Brain microvascular endothelial cell (primary cell): Measurements from ENCODE around the gene PEPD.

Source experiments
- DNase-seq: peaks from one replicate; pipeline ENCODE4 v3.0.0-alpha.2; 2020
- H3K27ac ChIP-seq: fragments of 250-450 bp; sonication (Bioruptor Pico); 2 replicates; pipeline ENCODE4 v1.5.1; 2020; ENCODE audit warnings: mild to moderate bottlenecking, moderate library complexity
- H3K27me3 ChIP-seq: fragments of 250-450 bp; sonication (Bioruptor Pico); replicated peaks from 2 replicates; pipeline ENCODE4 v1.5.1; 2020; ENCODE audit warnings: mild to moderate bottlenecking
- H3K36me3 ChIP-seq: fragments of 250-450 bp; sonication (Bioruptor Pico); replicated peaks from 2 replicates; pipeline ENCODE4 v1.5.1; 2020; ENCODE audit warnings: mild to moderate bottlenecking
- H3K4me3 ChIP-seq: 2 replicates; pipeline ENCODE4 v1.5.1; 2011; ENCODE audit warnings: low read depth, mild to moderate bottlenecking, control low read depth, low read length, moderate library complexity
- in situ Hi-C: cut with HindIII; loops from 2 replicates; pipeline ENCODE4 v1.10.0; 2017; ENCODE audit warnings: low sequenced_read_pairs, low pct_ligation_motif_present
- TF ChIP-seq, protein P1 (sequence below): IDR thresholded peaks from 2 replicates; pipeline ENCODE4 v1.5.1; 2011; ENCODE audit warnings: low read depth, mild to moderate bottlenecking, moderate library complexity, low read length, control low read depth, inconsistent platforms; ENCODE audit errors: missing control alignments

Gene PEPD

DNA sequence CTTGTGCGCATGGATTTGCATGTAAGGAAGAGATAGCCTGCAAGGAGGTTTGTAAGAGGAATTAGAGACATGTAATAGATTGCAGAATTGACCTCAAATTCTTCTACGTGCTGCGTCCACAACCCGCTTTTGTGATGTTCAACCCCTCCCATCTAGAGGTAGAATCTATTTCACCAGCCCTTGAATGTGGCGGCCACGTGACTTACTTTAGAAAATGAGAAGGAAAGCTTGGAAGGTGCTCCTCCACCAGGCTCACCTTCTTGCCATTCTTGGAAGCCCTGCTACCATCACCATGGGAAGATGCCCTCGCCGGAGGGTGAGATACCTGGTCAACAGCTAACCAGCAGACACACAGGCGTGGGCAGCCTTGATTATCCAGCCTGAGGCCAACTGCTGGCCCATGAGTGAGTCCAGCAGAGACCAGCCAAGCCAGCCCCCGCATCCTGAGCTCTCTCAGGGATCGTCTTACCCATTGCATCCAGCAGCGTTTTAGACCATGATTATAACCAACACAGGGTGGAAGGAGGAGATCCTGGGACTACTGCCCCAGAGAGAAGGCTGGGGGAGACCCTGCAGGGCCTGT is 7.6 kb upstream of the PEPD start:
- no peak for DNase-seq
- in situ Hi-C loops: no loop called here
- H3K4me3 ChIP-seq: no peak overlapping the region
- H3K27ac ChIP-seq: no peak overlapping the region
- TF ChIP-seq, protein P1, sequence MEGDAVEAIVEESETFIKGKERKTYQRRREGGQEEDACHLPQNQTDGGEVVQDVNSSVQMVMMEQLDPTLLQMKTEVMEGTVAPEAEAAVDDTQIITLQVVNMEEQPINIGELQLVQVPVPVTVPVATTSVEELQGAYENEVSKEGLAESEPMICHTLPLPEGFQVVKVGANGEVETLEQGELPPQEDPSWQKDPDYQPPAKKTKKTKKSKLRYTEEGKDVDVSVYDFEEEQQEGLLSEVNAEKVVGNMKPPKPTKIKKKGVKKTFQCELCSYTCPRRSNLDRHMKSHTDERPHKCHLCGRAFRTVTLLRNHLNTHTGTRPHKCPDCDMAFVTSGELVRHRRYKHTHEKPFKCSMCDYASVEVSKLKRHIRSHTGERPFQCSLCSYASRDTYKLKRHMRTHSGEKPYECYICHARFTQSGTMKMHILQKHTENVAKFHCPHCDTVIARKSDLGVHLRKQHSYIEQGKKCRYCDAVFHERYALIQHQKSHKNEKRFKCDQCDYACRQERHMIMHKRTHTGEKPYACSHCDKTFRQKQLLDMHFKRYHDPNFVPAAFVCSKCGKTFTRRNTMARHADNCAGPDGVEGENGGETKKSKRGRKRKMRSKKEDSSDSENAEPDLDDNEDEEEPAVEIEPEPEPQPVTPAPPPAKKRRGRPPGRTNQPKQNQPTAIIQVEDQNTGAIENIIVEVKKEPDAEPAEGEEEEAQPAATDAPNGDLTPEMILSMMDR: no peak
- H3K27me3 ChIP-seq: peaks cover 2% of the 10 kb centered on the region
- H3K36me3 ChIP-seq: no peaks in the 10 kb centered on the region

DNA sequence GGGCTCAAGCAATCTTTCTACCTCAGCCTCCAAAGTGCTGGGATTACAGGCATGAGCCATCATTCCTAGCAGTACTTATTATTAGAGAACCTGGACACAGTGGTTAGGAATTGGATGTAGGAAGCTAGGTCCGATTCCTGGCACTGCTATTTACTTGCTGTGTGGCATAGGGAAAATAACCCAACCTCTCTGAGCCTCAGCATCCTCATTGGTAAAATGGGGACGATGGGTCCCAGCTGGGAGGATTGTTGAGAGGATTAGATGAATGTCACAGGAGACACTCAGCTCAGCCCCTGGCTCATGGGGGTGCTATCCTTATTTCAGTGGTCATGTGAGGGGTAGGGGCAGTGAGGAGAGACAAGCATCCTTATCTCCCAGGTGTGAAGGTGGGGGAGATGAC is 6.8 kb upstream of the PEPD start:
- Histone ChIP-seq H3K27me3 (peaks cover 2% of the 10 kb centered on the region), H3K27ac (no peak overlapping the region), H3K4me3 (no peak overlapping the region), H3K36me3 (no peaks in the 10 kb centered on the region)
- in situ Hi-C loops: no loop called here
- DNase-seq: no peak
- TF ChIP-seq, protein P1: no peak

DNA sequence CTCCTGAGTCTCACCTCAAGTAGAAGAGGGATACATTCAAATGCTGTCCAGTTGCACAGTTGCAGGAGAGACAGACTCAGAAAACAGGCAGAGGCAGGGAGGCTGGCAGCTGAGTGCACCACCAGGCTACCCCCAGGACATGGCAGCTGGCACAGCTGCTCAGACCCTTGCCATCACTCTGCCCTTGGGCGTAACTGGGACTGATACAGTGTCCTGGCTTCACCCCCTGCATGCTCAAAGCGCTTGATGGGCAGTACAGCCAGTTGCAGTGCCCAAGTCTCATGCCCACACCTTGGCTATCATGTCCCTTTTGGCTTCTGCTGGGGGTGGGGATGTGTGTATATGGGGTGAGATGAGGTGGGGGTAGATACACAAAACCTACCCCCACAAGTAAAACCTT is 5.5 kb upstream of the PEPD start:
- in situ Hi-C loops: no loop called here
- Histone ChIP-seq H3K27ac (no peak overlapping the region), H3K27me3 (peaks cover 2% of the 10 kb centered on the region), H3K4me3 (no peak overlapping the region), H3K36me3 (no peaks in the 10 kb centered on the region)
- TF ChIP-seq, protein P1: no peak
- no peak for DNase-seq

DNA sequence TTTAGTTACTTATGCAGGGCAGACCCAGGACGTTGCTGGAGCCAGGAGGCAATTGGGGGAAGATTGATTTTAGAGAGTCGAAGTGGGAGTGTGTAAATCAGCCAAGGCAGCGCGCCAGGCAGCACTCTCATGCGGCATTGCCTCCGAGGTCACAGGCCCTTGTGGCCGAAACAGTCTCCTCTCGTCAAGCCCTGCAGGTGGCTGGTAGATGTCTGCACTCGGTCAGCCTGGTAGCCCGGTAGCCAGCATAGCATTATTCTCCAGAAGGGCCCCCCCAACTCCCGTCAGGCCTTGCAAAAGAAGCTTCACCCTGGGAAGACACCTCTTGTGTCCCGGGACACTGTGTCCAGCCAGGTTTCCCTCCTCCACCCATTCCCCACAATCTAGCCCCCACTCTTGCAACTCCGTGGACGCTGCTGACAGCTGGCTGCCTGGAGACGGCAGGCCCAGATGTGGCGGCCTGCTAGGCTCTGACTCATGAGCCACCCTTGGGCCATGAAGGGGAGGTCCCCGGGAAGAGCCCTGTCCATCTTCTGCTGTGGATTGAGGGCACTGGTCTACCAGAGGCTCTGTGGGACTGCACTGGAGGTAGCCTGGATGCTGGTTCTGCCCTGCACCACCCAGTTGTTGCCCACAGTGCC is 2.6 kb upstream of the PEPD start:
- in situ Hi-C loops: no loop called here
- TF ChIP-seq, protein P1: no peak
- Histone ChIP-seq H3K27me3 (peaks cover 2% of the 10 kb centered on the region), H3K4me3 (no peak overlapping the region), H3K27ac (no peak overlapping the region), H3K36me3 (no peaks in the 10 kb centered on the region)
- no peak for DNase-seq

DNA sequence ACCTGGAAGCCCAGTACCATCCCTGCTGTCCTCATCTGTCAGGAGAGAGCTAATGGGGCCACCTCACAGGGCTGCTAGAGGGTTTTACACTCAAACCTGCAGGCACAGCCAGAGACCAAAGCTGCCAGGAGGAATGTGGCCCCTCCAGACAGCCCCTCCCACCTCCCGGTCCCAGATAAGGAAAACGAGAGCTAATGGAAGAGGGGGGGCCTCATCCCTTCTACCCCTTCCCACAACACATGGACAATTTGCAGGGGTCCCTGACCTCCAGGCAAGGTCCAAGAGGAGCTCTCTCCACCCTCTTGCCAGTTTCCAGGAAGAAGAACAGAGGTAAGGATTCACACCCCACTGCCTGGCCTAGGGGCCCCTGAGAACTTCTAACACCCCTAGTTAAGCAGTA is 1.6 kb upstream of the PEPD start:
- Histone ChIP-seq H3K36me3 (no peaks in the 10 kb centered on the region), H3K27me3 (peaks cover 2% of the 10 kb centered on the region), H3K4me3 (no peak overlapping the region), H3K27ac (no peak overlapping the region)
- TF ChIP-seq, protein P1: no peak
- in situ Hi-C loops: no loop called here
- no peak for DNase-seq

DNA sequence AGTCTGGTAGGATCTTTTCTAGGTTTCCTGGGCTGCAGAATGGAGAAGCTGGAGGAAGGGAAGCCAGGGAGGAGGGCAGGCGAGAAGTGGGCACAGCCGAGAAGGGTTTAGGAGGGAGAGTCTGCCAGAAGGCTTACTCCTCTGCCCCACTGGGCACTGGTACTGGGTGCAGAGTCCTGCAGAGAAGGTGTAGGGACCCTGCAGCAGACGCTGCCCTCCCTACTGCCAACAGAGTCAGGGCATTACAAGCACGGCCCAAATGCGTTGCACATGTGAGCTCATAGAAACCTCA is 726 bp upstream of the PEPD start:
- Histone ChIP-seq H3K27ac (no peak overlapping the region), H3K4me3 (peak overlapping the region; percentile 90), H3K27me3 (peaks cover 2% of the 10 kb centered on the region), H3K36me3 (no peaks in the 10 kb centered on the region)
- DNase-seq: no peak
- in situ Hi-C loops: no loop called here
- TF ChIP-seq, protein P1: no peak
